ENCODE results near the gene ZCCHC9.

Gene ZCCHC9

GRCh38 chr5:81359881-81360280 lies 58.5 kb downstream of the ZCCHC9 start:
- DNase-seq: no peak

- no peak for DNase-seq
Observed at GRCh38 chr5:81360640-81361039, 59.3 kb downstream of the ZCCHC9 start.

- no peak for DNase-seq
Observed at GRCh38 chr5:81361600-81361999, 60.2 kb downstream of the ZCCHC9 start.

Data from NCI-H510A treated with DMSO at 0.1 percent for 48 hours (cell line).